ENCODE results near the gene CARD19.
"Not testable (repeated sequence)": the region's sequence is repeated elsewhere in the genome, so short reads cannot be mapped to it uniquely, and the experiment has no call there.

The CARD19 gene

GRCh38 chr9:93136011-93136440, 40.0 kb downstream of the CARD19 start:
- DNase-seq, result no peak

DNA sequence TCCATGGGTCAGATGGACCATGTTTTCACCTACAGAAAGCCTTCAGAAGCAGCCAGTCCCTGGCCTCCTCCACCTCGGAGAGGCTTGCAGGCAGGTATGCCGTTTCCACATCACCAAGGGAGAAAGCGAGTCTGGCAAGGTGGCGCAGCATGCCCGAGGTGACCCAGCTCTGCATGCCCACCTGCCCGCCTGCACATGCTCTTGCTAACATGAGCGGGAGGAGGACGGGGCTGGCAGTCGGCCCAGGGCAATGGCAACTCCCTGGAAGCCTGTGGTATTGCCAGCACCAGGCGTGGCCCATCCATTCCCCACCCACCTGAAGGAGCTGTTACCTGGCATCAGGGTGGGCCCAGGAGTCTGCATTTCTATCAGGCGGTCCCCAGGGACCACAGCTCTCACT, 41.3 kb downstream of the CARD19 start:
- no peak for DNase-seq

GRCh38 chr9:93138171-93138764, 42.3 kb downstream of the CARD19 start:
- DNase-seq, result no peak

DNA sequence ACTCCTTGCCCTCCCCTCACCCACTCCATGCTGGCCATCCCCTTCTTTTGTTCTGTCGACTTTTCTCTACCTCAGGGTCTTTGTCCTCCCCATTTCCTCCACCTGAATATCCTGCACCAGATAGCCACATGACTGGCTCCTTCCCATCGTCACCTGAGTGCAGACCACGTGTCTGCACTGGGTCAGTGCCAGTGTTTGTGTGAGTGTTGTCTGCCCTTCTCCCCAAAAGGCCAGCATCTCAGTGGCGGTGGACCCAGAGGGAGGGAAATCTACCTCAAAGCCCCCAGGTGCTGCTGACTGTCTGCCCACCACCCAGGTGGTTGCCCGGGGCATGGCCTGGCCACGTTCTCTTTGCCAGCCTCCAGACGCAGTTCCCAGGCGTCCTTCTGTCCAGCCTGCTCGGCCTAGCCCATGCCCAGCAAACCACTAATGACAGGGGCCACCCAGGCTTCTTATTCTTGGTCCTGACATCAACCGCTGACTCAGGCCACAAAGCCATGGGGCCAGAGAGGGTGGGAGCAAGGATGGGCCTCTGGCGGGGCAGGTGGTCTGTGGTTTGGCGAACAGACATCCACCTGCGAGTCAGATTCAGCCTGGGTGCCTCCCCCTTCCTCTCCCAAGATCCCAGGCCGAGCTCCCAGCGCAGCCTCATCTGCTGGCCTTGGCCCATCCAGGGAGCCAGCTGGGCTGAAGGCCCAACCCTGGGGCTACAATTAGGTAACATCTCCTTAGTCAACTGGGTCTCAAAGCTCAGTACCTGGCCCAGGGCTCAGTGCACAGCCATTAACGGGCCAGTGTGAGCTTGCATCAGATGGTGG, 43.6 kb downstream of the CARD19 start:
- DNase-seq, result no peak

GRCh38 chr9:93141771-93142483, 45.9 kb downstream of the CARD19 start:
- DNase-seq, result no peak

- no peak for DNase-seq
Observed at GRCh38 chr9:93143830-93144530, 48.0 kb downstream of the CARD19 start.

GRCh38 chr9:93146696-93147095, 50.7 kb downstream of the CARD19 start:
- DNase-seq, result not testable (repeated sequence)

- DNase-seq, result no peak
Observed at GRCh38 chr9:93147632-93148031, 51.6 kb downstream of the CARD19 start.

GRCh38 chr9:93148721-93149120, 52.7 kb downstream of the CARD19 start:
- DNase-seq, result no peak

DNA sequence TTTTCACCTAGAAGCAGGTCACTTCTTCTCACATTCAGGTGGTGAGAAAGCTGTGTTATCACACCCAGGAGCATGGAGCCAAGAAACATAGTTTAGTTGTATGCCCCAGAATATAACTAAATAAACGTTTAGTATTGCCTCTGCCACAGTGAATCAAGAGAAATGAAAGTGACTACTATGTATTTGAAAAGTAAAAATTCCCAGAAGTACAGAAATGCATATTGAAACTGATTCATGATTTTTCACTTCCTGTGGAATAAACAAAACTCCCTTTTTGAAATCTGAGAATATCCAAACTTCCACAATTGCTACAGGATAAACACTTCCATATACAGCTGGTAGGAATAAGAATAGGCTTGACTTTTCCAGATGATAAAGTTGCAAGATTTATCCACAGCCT, 53.3 kb downstream of the CARD19 start:
- no peak for DNase-seq

GRCh38 chr9:93151097-93151784, 55.2 kb downstream of the CARD19 start:
- DNase-seq, result no peak

- peak; percentile 41 for DNase-seq
Observed at GRCh38 chr9:93154293-93154903, 58.4 kb downstream of the CARD19 start.

GRCh38 chr9:93155716-93156474, 59.9 kb downstream of the CARD19 start:
- DNase-seq, result no peak

DNA sequence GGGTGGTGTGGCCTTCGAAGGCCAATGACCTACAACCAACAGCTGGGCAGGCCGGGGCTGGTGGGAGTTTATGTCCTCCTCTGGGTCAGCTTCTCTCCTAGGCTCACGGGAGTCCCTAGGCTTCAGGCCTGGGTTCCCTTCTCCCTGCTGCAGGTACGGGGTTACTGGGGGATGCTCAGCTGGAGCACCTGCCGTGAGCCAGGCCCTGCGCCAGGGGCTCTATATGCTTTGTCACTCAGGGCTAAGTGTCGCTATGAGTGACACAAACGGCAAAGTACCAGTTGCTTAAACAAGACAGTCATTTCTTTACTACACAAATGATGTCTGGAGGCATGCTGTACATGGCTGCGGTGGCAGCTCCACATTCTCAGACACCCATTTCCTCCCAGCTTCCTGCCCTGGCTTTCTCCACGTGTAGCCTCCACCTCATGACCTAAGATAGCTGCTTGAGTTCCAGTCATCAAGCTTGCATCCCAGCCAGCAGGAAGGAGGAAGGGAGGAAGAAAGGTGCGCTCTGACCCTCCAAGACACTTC, 60.5 kb downstream of the CARD19 start:
- DNase-seq, result no peak

GRCh38 chr9:93159601-93160471, 63.8 kb downstream of the CARD19 start:
- peak; percentile 75 for DNase-seq

- no peak for DNase-seq
Observed at GRCh38 chr9:93161786-93162562, 66.0 kb downstream of the CARD19 start.
